A673 (cell line): Measurements from ENCODE around the gene ZNF646. TPM values are rescaled to one million over a fixed set of nuclear protein-coding genes. Genes with fewer than 3 reads are reported as not detected.

Source experiments
- BruUV-seq: library from RNA; stranded (reverse); fragments of 400-500 nt; replicated peaks from 2 replicates; lab custom pipeline; 2021; lab: Mats Ljungman, UMichigan
- CTCF ChIA-PET: fragments of 300-600 bp; sonication (Branson Sonifier 250); formaldehyde crosslinking; loops from one replicate; lab custom pipeline; 2022; ENCODE audit warnings: antibody characterized with exemption; lab: Charles Lee
- POLR2A ChIA-PET: fragments of 300-600 bp; sonication (Branson Sonifier 250); formaldehyde crosslinking; loops from one replicate; lab custom pipeline; 2022; ENCODE audit warnings: antibody characterized with exemption; ENCODE audit not compliant: low non-redundant PET; lab: Charles Lee
- DNase-seq: peaks from one replicate; pipeline ENCODE4 v3.0.0-alpha.2; 2015; ENCODE audit warnings: low spot score
- H3K27ac ChIP-seq: fragments of 200-600 bp; sonication (generic); 2 replicates; pipeline ENCODE4 v1.5.1; 2016; ENCODE audit warnings: mixed run types, low read depth, mild to moderate bottlenecking, mixed read lengths, antibody characterized with exemption, low read length; ENCODE audit not compliant: poor library complexity, severe bottlenecking
- H3K27me3 ChIP-seq: fragments of 200-600 bp; sonication (generic); replicated peaks from 2 replicates; pipeline ENCODE4 v1.6.1; 2017; ENCODE audit warnings: mixed run types, low read depth, mild to moderate bottlenecking, mixed read lengths, antibody characterized with exemption, low read length; ENCODE audit not compliant: insufficient read depth, poor library complexity
- H3K36me3 ChIP-seq: fragments of 200-600 bp; sonication (generic); 2 replicates; pipeline ENCODE4 v1.6.1; 2016; ENCODE audit warnings: mixed run types, mild to moderate bottlenecking, mixed read lengths, antibody characterized with exemption, low read length; ENCODE audit not compliant: insufficient read depth, poor library complexity, severe bottlenecking
- H3K4me1 ChIP-seq: fragments of 200-600 bp; sonication (generic); 2 replicates; pipeline ENCODE4 v1.6.1; 2017; ENCODE audit warnings: mixed run types, mild to moderate bottlenecking, mixed read lengths, antibody characterized with exemption, low read length; ENCODE audit not compliant: insufficient read depth, poor library complexity, severe bottlenecking
- H3K4me3 ChIP-seq: fragments of 200-600 bp; sonication (generic); 2 replicates; pipeline ENCODE4 v1.5.1; 2016; ENCODE audit warnings: low read depth, mixed run types, mild to moderate bottlenecking, mixed read lengths, low read length; ENCODE audit not compliant: poor library complexity, severe bottlenecking
- H3K9me3 ChIP-seq: fragments of 200-600 bp; sonication (generic); 2 replicates; pipeline ENCODE4 v1.6.1; 2016; ENCODE audit warnings: mixed run types, low read depth, mild to moderate bottlenecking, mixed read lengths, antibody characterized with exemption, low read length; ENCODE audit not compliant: poor library complexity, severe bottlenecking
- CTCF ChIP-seq: fragments of 300-800, 200-600 bp; sonication (generic); conservative IDR thresholded peaks from 2 replicates; pipeline ENCODE4 v1.5.1; 2017; ENCODE audit warnings: low read depth, mild to moderate bottlenecking, antibody characterized with exemption, low read length, moderate library complexity, mixed read lengths
- EZH2 ChIP-seq: fragments of 200-600 bp; sonication (generic); IDR thresholded peaks from 2 replicates; pipeline ENCODE4 v1.6.1; 2017; ENCODE audit warnings: borderline replicate concordance, low read depth, mild to moderate bottlenecking, mixed read lengths, antibody characterized with exemption, low read length; ENCODE audit not compliant: poor library complexity, severe bottlenecking
- intact Hi-C: fragments of 100-400 bp; cut with micrococcal nuclease; formaldehyde crosslinking; loops from one replicate; pipeline ENCODE4 v1.10.0; 2022; ENCODE audit not compliant: unreplicated experiment
- total RNA-seq: library from RNA; stranded (reverse); gene quantifications from 2 replicates; pipeline ENCODE4 v1.2.3, GENCODE V29; 2021

The ZNF646 gene
- total RNA-seq, 1 experiment from 2014 or later = 26.6 TPM

GRCh38 chr16:31079342-31079944, 5.2 kb downstream of the ZNF646 start:
- H3K27ac ChIP-seq = no peak overlapping the region
- CTCF ChIA-PET = no interaction called here
- TF ChIP-seq EZH2 = no peak
- no peak for TF ChIP-seq CTCF
- peaks cover 7% of the 10 kb centered on the region for H3K4me1 ChIP-seq
- POLR2A ChIA-PET = no interaction called here
- H3K27me3 ChIP-seq = no peaks in the 10 kb centered on the region
- intact Hi-C loops = no loop called here
- H3K9me3 ChIP-seq = no peaks in the 10 kb centered on the region
- H3K36me3 ChIP-seq = peaks cover 50% of the 10 kb centered on the region
- BruUV-seq = no TSS peak
- no peak for DNase-seq
- H3K4me3 ChIP-seq = no peak overlapping the region

DNA sequence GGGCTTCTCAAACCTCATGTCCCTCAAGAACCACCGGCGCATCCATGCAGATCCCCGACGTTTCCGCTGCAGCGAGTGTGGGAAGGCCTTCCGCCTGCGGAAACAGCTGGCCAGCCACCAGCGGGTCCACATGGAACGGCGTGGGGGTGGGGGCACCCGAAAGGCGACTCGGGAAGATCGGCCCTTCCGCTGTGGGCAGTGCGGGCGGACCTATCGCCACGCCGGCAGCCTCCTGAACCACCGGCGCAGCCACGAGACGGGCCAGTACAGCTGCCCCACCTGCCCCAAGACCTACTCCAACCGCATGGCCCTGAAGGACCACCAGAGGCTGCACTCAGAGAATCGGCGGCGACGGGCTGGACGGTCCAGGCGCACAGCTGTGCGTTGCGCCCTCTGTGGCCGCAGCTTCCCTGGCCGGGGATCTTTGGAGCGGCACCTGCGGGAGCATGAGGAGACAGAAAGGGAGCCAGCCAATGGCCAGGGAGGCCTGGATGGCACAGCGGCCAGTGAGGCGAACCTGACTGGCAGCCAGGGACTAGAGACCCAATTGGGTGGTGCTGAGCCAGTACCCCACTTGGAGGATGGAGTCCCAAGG, 5.9 kb downstream of the ZNF646 start:
- Histone ChIP-seq H3K4me1 (peaks cover 5% of the 10 kb centered on the region), H3K9me3 (no peaks in the 10 kb centered on the region), H3K4me3 (no peak overlapping the region), H3K27ac (no peak overlapping the region), H3K36me3 (peaks cover 50% of the 10 kb centered on the region), H3K27me3 (no peaks in the 10 kb centered on the region)
- no peak for DNase-seq
- POLR2A ChIA-PET = no interaction called here
- BruUV-seq = no TSS peak
- TF ChIP-seq EZH2 (no peak), CTCF (no peak)
- CTCF ChIA-PET = no interaction called here
- intact Hi-C loops = loop anchor here (10.0 kb wide), 1 partner anchor 795 kb away; the partner anchor contains the start of gene ZNF267

GRCh38 chr16:31080756-31081419, 6.7 kb downstream of the ZNF646 start:
- H3K4me1 ChIP-seq = no peaks in the 10 kb centered on the region
- intact Hi-C loops = loop anchor here (10.0 kb wide), 1 partner anchor 794 kb away; the partner anchor contains the start of gene ZNF267
- ChIA-PET POLR2A (no interaction called here), CTCF (no interaction called here)
- no TSS peak for BruUV-seq
- TF ChIP-seq CTCF (no peak), EZH2 (no peak)
- no peaks in the 10 kb centered on the region for H3K27me3 ChIP-seq
- H3K36me3 ChIP-seq = peaks cover 50% of the 10 kb centered on the region
- no peak overlapping the region for H3K27ac ChIP-seq
- DNase-seq = no peak
- H3K9me3 ChIP-seq = no peaks in the 10 kb centered on the region
- H3K4me3 ChIP-seq = no peak overlapping the region
